T-cell (primary cell): ENCODE measurements around the gene DRC7. TPM values are rescaled to one million over a fixed set of nuclear protein-coding genes. Genes with fewer than 3 reads are reported as not detected.
A peak's percentile ranks its signal among the peaks of the same experiment; 100 is the strongest.

Experiments
- ATAC-seq, 4 experiments: fragments of 200-7000 bp in 3 of 4; fragments of 150-1000 bp in 1 of 4; cut with Tn5 transposase; replicated peaks in 1 of 4; 1 replicate in 3 of 4; 2 replicates in 1 of 4; pipeline ENCODE4 v1.10.0; 2021; ENCODE audit warnings: moderate library complexity in 3 of 4, mild to moderate bottlenecking in 2 of 4, moderate number of reproducible peaks in 1 of 4
- CTCF ChIA-PET, 2 donors: fragments of 300-600 bp; sonication (Branson Sonifier 250); formaldehyde crosslinking; loops; one replicate each; lab custom pipeline; 2022; ENCODE audit warnings: antibody characterized with exemption in 2 of 2; lab: Charles Lee
- POLR2A ChIA-PET, 2 donors: fragments of 300-600 bp; sonication (Branson Sonifier 250); formaldehyde crosslinking; loops; one replicate each; lab custom pipeline; 2022; ENCODE audit warnings: antibody characterized with exemption in 2 of 2; lab: Charles Lee
- DNase-seq, 35 experiments: peaks; one replicate each; pipeline versions ENCODE4 v3.0.0 to v3.0.0-alpha.2; 2013 to 2023
- H3K27ac ChIP-seq: one replicate; pipeline ENCODE4 v1.5.1; 2013; ENCODE audit warnings: low read length
- H3K27me3 ChIP-seq, 2 experiments: replicated peaks in 1 of 2; 1 replicate in 1 of 2; 2 replicates in 1 of 2; pipeline versions ENCODE4 v1.6.1 to v1.7.0; 2013; ENCODE audit warnings: low read length in 1 of 2, mixed read lengths in 1 of 2; ENCODE audit not compliant: control insufficient read depth in 2 of 2, insufficient read depth in 2 of 2; ENCODE audit errors: extremely low read depth in 1 of 2
- H3K36me3 ChIP-seq, 2 donors: 1 replicate in 1 of 2; 2 replicates in 1 of 2; pipeline versions ENCODE4 v1.6.1 to v1.7.0; 2013; ENCODE audit warnings: low read length in 1 of 2; ENCODE audit not compliant: control insufficient read depth in 2 of 2, insufficient read depth in 1 of 2; ENCODE audit errors: extremely low read depth in 1 of 2
- H3K4me1 ChIP-seq, 2 experiments: 1 replicate in 1 of 2; 2 replicates in 1 of 2; pipeline versions ENCODE4 v1.6.1 to v1.7.0; 2013; ENCODE audit warnings: low read length in 2 of 2, mixed read lengths in 1 of 2; ENCODE audit not compliant: insufficient read depth in 2 of 2, control insufficient read depth in 1 of 2; ENCODE audit errors: extremely low read depth in 1 of 2
- H3K4me3 ChIP-seq, 2 donors: 1 replicate in 1 of 2; 2 replicates in 1 of 2; pipeline versions ENCODE4 v1.5.1 to v1.7.0; 2013; ENCODE audit warnings: mild to moderate bottlenecking in 2 of 2, low read length in 1 of 2, moderate library complexity in 1 of 2; ENCODE audit not compliant: control insufficient read depth in 1 of 2; ENCODE audit errors: extremely low read depth in 1 of 2
- H3K9me3 ChIP-seq: 2 replicates; pipeline ENCODE4 v1.7.0; 2013
- H3K27ac Mint-ChIP-seq, 2 donors: one replicate each; pipeline ENCODE4 v1.8.0; 2020 to 2021; ENCODE audit warnings: mild to moderate bottlenecking in 2 of 2, mixed read lengths in 2 of 2
- H3K27me3 Mint-ChIP-seq, 2 donors: one replicate each; pipeline ENCODE4 v1.8.0; 2021 to 2022; ENCODE audit warnings: mixed read lengths in 2 of 2
- H3K36me3 Mint-ChIP-seq: one replicate; pipeline ENCODE4 v1.8.0; 2021; ENCODE audit warnings: mixed read lengths
- H3K4me1 Mint-ChIP-seq, 3 donors: one replicate each; pipeline ENCODE4 v1.8.0; 2020 to 2022; ENCODE audit warnings: mixed read lengths in 3 of 3, mild to moderate bottlenecking in 1 of 3
- H3K4me3 Mint-ChIP-seq, 3 donors: one replicate each; pipeline ENCODE4 v1.8.0; 2020 to 2022; ENCODE audit warnings: mild to moderate bottlenecking in 3 of 3, mixed read lengths in 3 of 3, moderate library complexity in 3 of 3
- H3K9me3 Mint-ChIP-seq, 3 donors: one replicate each; pipeline ENCODE4 v1.8.0; 2020 to 2022; ENCODE audit warnings: mixed read lengths in 3 of 3
- WGBS: methylation state at CpG from one replicate; pipeline ENCODE4 v1.1.5; 2013; ENCODE audit warnings: missing lambda C conversion rate; ENCODE audit not compliant: insufficient coverage; 5-methylcytosine and 5-hydroxymethylcytosine counted together
- total RNA-seq, 35 experiments: library from RNA in 6 of 35; stranded (reverse) in 6 of 35; fragments of 120-200 nt in 1 of 35; gene quantifications; one replicate each; pipeline versions ENCODE4 v1.2.1 to v1.2.4 and lab custom pipeline; 2013 to 2026

Gene DRC7
- total RNA-seq, 5 donors from 2014 or later (not counting 1 experiment from before 2014, with no cell fraction given): not detected

DNA sequence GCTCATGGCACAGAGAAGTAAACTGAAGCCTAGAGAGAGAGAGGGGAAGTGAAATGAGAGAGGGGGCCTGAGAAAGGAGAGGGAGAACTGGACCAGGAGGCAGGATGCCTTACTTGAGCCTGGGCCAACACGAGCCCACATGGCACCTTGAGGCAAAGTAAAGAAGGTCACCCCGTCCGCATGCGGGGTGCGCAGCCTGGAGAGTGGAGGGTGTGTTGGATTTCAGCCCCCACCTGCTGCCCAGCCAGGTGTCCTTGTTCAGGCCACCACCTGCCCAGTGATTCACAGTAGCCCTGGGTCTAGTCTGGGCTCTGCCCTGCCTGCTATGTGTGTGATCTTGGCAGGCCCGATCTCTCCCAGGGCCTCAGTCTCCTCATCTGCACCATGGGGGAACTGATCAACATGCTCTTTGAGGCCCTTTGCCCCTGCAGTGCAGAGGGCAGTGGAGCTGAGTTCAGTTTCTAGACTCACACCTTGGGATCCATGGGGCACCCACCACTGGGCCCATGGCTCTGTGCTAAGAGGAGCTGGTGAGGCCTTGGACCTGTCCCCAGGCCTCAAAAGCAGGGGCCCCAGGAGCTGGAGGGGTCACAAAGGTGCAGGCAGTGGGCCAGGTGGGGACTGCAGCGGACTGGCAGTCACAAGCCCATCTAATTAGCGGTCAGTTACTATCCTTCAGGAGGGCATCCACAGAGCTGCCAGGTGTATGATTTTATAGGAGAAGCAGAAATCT, 9.8 kb upstream of the DRC7 start:
- ChIA-PET CTCF (no interaction called here), POLR2A (no interaction called here)
- Histone ChIP-seq H3K27ac (no peak overlapping the region), H3K9me3 (no peaks in the 10 kb centered on the region), H3K36me3 (no peaks in the 10 kb centered on the region), H3K4me1 (peaks cover 2 to 11% of the 10 kb centered on the region in 2 experiments), H3K27me3 (peaks cover 0 to 12% of the 10 kb centered on the region in 2 experiments), H3K4me3 (no peak overlapping the region)
- Mint-ChIP-seq H3K36me3 (no peaks in the 10 kb centered on the region), H3K4me1 (peaks cover 7 to 20% (median 8%) of the 10 kb centered on the region in 3 donors), H3K9me3 (no peaks in the 10 kb centered on the region), H3K4me3 (no peak overlapping the region), H3K27ac (no peak overlapping the region), H3K27me3 (no peaks in the 10 kb centered on the region)
- ATAC-seq (no peak), DNase-seq (no peak)
- 90% methylated on average over 6 of the region's 8 CpGs for WGBS

DNA sequence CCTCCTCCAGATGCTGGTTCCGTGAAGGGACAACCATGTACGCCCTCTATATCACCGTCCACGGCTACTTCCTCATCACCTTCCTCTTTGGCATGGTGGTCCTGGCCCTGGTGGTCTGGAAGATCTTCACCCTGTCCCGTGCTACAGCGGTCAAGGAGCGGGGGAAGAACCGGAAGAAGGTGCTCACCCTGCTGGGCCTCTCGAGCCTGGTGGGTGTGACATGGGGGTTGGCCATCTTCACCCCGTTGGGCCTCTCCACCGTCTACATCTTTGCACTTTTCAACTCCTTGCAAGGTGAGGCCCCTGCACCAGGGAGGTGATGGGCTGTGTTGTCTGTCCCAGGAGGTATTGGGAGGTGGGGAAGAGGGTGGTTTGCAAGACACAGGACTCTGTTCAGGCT, 9.0 kb upstream of the DRC7 start:
- H3K27me3 Mint-ChIP-seq: no peaks in the 10 kb centered on the region
- no peak overlapping the region for H3K27ac Mint-ChIP-seq
- H3K27ac ChIP-seq: no peak overlapping the region
- H3K4me3 ChIP-seq: no peak overlapping the region
- CTCF ChIA-PET: no interaction called here
- DNase-seq: no peak
- POLR2A ChIA-PET: no interaction called here
- H3K4me3 Mint-ChIP-seq: no peak overlapping the region
- no peaks in the 10 kb centered on the region for H3K9me3 Mint-ChIP-seq
- no peak for ATAC-seq
- H3K27me3 ChIP-seq: peaks cover 0 to 13% of the 10 kb centered on the region in 2 experiments
- no peaks in the 10 kb centered on the region for H3K36me3 ChIP-seq
- H3K9me3 ChIP-seq: no peaks in the 10 kb centered on the region
- peaks cover 9 to 20% of the 10 kb centered on the region in 2 experiments for H3K4me1 ChIP-seq
- H3K36me3 Mint-ChIP-seq: no peaks in the 10 kb centered on the region
- peaks cover 15 to 26% (median 16%) of the 10 kb centered on the region in 3 donors for H3K4me1 Mint-ChIP-seq
- 93% methylated on average over 4 of the region's 11 CpGs for WGBS

GRCh38 chr16:57686577-57686976, 8.0 kb upstream of the DRC7 start:
- H3K9me3 Mint-ChIP-seq: no peaks in the 10 kb centered on the region
- peaks cover 9 to 26% of the 10 kb centered on the region in 2 experiments for H3K4me1 ChIP-seq
- ChIA-PET POLR2A (no interaction called here), CTCF (interaction anchor here in 1 of 2 donors (0.7 kb wide), 2 partner anchors 141 to 724 kb away, joined by 3 read pairs; no protein-coding TSS in a partner anchor)
- H3K36me3 ChIP-seq: no peaks in the 10 kb centered on the region
- no peak overlapping the region for H3K4me3 ChIP-seq
- H3K36me3 Mint-ChIP-seq: no peaks in the 10 kb centered on the region
- H3K27ac Mint-ChIP-seq: no peak overlapping the region
- no peak for DNase-seq
- peaks cover 16 to 29% (median 18%) of the 10 kb centered on the region in 3 donors for H3K4me1 Mint-ChIP-seq
- ATAC-seq: no peak
- 67% methylated on average over 3 of the region's 4 CpGs for WGBS
- no peaks in the 10 kb centered on the region for H3K27me3 Mint-ChIP-seq
- peaks cover 0 to 19% of the 10 kb centered on the region in 2 experiments for H3K27me3 ChIP-seq
- H3K9me3 ChIP-seq: no peaks in the 10 kb centered on the region
- no peak overlapping the region for H3K4me3 Mint-ChIP-seq
- H3K27ac ChIP-seq: no peak overlapping the region

DNA sequence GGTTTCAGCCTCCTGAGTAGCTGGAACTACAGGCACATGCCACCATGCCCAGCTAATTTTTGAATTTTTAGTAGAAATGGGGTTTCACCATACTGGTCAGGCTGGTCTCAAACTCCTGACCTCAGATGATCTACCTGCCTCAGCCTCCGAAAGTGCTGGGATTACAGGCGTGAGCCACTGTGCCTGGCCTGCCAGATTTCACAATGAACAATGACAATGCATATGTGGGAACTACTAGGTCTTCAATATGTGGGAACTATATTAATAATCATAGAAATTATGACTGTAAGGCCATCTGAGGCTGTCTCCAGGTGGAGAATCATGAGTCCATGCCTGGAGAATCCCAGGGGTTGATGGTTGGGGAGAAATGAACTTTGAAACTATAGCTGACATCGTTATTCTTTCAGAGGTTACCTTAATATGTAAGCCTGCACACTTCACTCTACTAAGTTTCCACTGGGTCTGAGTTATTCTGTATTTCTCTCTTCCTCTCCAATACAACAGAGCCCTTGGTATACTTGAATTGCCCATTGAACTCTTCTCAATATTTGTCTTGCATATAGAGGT, 7.2 kb upstream of the DRC7 start:
- ATAC-seq: no peak
- no peak overlapping the region for H3K4me3 Mint-ChIP-seq
- DNase-seq: no peak
- POLR2A ChIA-PET: no interaction called here
- Histone ChIP-seq H3K4me3 (no peak overlapping the region), H3K4me1 (peaks cover 9 to 26% of the 10 kb centered on the region in 2 experiments), H3K9me3 (no peaks in the 10 kb centered on the region), H3K27ac (no peak overlapping the region), H3K36me3 (no peaks in the 10 kb centered on the region), H3K27me3 (peaks cover 0 to 20% of the 10 kb centered on the region in 2 experiments)
- WGBS: 100% methylated on average over 1 of the region's 3 CpGs
- peak overlapping the region in 1 of 2 donors; percentile 62 for H3K27ac Mint-ChIP-seq
- no peaks in the 10 kb centered on the region for H3K36me3 Mint-ChIP-seq
- CTCF ChIA-PET: interaction anchor here (0.5 to 0.7 kb wide), 2 partner anchors 139 to 724 kb away, joined by 3 read pairs; no protein-coding TSS in a partner anchor
- H3K4me1 Mint-ChIP-seq: peaks cover 16 to 29% (median 18%) of the 10 kb centered on the region in 3 donors
- H3K9me3 Mint-ChIP-seq: no peaks in the 10 kb centered on the region
- no peaks in the 10 kb centered on the region for H3K27me3 Mint-ChIP-seq

DNA sequence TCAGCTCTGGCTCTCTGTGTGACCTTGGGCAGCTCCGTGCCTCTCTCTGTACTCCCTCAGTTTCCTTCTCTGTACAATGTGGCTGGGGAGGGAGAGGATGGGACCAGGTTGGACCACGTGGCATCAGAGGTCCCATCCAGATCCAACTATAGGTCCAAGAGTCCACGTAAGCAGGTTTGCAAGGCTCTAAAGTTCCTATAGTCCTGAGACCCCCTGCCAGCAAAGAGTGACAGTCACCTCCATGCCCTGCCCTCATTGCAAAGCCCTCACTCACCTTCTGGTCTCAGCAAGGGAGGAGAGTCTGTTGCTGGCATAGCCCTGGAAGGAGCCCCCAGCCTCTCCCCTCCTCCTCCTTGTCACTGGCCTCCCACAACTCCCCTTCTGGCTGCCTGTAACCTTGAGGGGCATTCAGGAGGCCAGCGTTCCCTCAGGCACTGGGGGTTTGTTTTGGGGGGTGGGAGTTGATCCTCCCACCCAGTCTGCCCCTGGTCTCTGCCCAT, 6.1 kb upstream of the DRC7 start:
- no peaks in the 10 kb centered on the region for H3K36me3 ChIP-seq
- no peaks in the 10 kb centered on the region for H3K36me3 Mint-ChIP-seq
- ATAC-seq (no peak), DNase-seq (no peak)
- H3K9me3 ChIP-seq: no peaks in the 10 kb centered on the region
- no peaks in the 10 kb centered on the region for H3K27me3 Mint-ChIP-seq
- no peak overlapping the region for H3K4me3 ChIP-seq
- H3K27ac Mint-ChIP-seq: peak overlapping the region in 1 of 2 donors; percentile 81
- H3K4me3 Mint-ChIP-seq: no peak overlapping the region
- peaks cover 9 to 26% of the 10 kb centered on the region in 2 experiments for H3K4me1 ChIP-seq
- H3K9me3 Mint-ChIP-seq: no peaks in the 10 kb centered on the region
- no peak overlapping the region for H3K27ac ChIP-seq
- WGBS: no CpG with 5 or more reads among the region's 4 CpGs
- H3K4me1 Mint-ChIP-seq: peaks cover 16 to 29% (median 18%) of the 10 kb centered on the region in 3 donors
- ChIA-PET CTCF (no interaction called here), POLR2A (no interaction called here)
- H3K27me3 ChIP-seq: peaks cover 0 to 20% of the 10 kb centered on the region in 2 experiments

DNA sequence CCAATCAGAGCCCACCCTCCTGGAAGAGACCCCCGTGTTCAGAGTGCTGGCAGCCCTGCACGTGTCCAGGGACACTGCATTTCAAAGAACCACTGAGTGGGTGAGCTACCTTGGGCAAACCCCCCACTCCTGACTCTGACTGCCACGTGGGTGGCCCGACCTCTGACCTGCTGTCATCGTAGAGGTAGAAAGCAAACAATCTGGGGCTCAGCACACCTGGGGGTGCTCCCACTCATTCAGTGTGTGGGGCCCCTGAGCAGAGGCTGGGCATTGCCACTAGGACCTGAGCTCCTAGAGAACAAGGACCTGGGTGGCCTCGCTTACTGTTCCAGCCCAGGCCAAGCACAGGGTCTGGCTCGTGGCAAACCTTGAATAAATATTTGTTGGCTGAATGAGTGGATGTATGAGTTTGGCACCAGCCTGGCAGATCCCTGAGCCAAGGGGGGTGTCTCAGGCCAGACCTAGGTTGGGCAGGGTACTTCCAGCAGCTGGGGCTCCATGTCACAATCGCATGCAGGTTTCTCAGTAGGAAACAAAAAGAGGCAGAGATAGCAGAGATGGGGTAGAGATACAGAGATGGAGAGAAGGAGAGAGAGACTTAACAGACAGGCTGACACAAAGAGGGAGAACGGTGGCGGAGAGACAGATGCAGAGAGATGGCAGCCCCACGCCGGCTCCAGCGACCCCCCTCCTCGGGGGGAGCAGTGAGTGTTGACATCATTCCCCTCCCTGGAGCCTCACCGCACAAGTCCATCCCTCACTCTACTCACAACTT, 5.4 kb upstream of the DRC7 start:
- ATAC-seq (no peak), DNase-seq (no peak)
- Histone ChIP-seq H3K36me3 (no peaks in the 10 kb centered on the region), H3K9me3 (no peaks in the 10 kb centered on the region), H3K27ac (peak overlapping the region; percentile 34), H3K27me3 (peaks cover 0 to 20% of the 10 kb centered on the region in 2 experiments), H3K4me1 (peaks cover 9 to 26% of the 10 kb centered on the region in 2 experiments), H3K4me3 (peak overlapping the region in 1 of 2 donors; percentile 3)
- no peaks in the 10 kb centered on the region for H3K36me3 Mint-ChIP-seq
- H3K27me3 Mint-ChIP-seq: no peaks in the 10 kb centered on the region
- peak overlapping the region; percentile 63 to 84 for H3K27ac Mint-ChIP-seq
- ChIA-PET POLR2A (no interaction called here), CTCF (interaction anchor here in 1 of 2 donors (0.6 kb wide), 2 partner anchors 109 to 617 kb away, joined by 4 read pairs; no protein-coding TSS in a partner anchor)
- peak overlapping the region in 2 of 3 donors; percentile 29 to 48 for H3K4me3 Mint-ChIP-seq
- peaks cover 16 to 29% (median 18%) of the 10 kb centered on the region in 3 donors for H3K4me1 Mint-ChIP-seq
- no peaks in the 10 kb centered on the region for H3K9me3 Mint-ChIP-seq
- WGBS: 45% methylated on average over 11 of the region's 15 CpGs
